HUDEP-2 (cell line): ENCODE data around the gene ARPP21.
"Not testable (repeated sequence)": the region's sequence is repeated elsewhere in the genome, so short reads cannot be mapped to it uniquely, and the experiment has no call there.

Experiments used
- DNase-seq, 76 experiments: peaks; one replicate each; lab custom pipeline; 2025; ENCODE audit not compliant: unreplicated experiment in 76 of 76; lab: John Stamatoyannopoulos, UW

ARPP21 gene

GRCh38 chr3:35639254-35640186 is at the start of gene ARPP21:
Gene ARPP21 (plus strand): TSS chr3:35639525. CDS start chr3:35681752, 42,227 bp downstream.
- DNase-seq, result peak in 38 of 76 experiments; percentile 5 to 59 (median 28)

DNA sequence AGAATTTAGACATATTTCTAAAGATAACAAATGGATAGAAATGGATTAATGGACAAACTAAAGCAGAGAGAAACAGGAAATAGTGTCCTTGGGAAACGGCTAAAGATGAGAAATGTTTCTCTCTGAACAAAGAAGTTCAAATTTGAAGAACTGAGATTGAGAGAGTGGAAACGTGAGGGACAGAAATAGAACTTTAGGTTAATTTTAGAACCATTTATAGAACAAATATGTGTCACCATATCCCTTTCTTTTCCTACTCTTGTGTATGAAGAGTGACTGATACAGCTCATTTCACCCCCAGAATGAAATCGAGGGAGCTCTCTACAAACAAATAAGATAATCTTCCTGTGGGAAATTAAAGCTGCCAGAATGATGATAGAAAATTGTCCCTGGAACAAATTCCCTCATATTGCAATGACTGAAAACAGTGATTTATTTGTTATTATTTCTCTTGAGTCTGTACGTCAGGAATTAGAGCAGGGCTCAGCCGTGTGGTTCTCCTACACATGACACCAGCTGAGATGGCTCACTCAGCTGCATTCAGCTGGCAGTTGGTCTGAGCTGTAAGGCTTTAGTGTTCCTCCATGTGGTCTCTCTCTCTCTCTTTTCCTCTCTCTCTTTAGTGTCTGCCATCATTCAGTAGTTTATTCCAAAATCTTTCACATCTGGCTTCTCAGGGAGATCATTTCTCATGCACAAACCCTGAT is 46.6 kb upstream of the ARPP21 start:
- DNase-seq, result no peak

GRCh38 chr3:35594739-35595138 is 44.6 kb upstream of the ARPP21 start:
- DNase-seq, result no peak

GRCh38 chr3:35596335-35596995 is 42.9 kb upstream of the ARPP21 start:
- no peak for DNase-seq

- no peak for DNase-seq
These were observed 41.8 kb upstream of the ARPP21 start for GRCh38 chr3:35597490-35597889.

DNA sequence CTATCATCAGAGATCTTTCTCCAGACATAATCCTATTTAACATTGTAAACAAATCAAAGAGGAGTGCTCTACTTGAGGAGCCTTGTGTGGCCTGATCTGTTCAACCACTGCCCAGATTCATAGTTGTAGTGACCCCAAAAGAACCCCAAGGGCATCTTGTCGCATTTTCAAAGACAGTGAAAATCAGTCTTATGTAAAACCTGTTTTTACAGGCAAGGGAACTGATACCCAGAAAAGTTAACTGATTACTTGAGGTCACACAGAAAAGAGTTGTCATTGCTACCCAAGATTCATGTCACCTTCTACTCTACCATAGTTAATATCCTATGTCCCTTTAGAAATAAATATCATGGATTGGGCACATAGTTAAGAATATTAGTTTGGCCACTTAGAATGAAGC is 40.5 kb upstream of the ARPP21 start:
- DNase-seq, result no peak

DNA sequence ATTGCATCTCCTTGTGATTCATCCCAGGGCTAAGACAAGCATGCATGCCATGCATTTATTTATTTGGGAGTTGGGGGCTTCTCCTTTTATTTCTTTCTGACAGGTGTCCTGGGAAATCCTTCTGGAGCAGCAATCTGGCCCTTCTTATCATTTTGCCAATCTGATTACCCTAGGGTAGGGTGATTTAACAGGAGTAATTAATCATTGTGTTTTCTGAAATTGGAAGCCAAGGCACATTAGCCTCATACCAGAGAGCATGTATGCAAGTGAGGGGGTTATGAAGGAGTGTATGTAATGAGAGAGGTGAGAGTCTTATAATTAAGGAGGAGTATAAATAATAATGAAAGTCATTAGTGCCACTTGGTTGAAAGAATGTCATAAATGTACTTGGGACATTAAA is 37.4 kb upstream of the ARPP21 start:
- DNase-seq, result no peak

GRCh38 chr3:35602395-35602936 is 36.9 kb upstream of the ARPP21 start:
- DNase-seq, result no peak

DNA sequence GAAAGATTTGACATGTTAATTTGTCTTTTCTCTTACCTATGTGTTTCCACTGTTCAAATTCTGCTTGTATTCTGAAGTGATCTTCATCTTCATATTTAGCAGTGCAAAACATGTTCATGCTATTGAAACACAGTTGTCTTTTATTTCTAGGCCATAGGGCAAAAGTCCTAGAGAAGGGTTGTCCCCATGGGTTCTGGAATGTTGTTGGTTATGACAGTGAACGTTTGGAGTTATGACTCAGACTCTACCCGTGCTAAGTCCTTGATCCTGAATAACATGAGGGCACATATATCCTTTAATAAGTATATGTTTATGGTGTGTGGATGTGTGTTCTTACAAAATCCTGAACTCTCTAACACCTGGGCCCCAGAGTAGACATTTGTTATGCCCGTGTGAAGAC is 23.0 kb upstream of the ARPP21 start:
- no peak for DNase-seq

GRCh38 chr3:35617370-35617769 is 22.0 kb upstream of the ARPP21 start:
- no peak for DNase-seq

DNA sequence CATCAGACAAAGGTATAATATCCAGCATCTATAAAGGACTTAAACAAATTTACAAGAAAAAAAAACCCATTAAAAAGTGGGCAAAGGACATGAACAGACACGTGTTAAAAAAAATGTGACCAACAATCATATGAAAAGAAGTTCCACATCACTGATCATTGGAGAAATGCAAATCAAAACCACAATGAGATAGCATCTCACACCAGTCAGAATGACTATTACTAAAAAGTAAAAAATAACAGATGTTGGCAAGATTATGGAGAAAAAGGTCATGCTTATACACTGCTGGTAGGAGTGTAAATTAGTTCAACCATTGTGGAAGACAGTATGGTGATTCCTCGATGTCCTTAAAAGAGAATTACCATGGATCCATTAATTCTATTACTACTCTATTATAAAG is 19.1 kb upstream of the ARPP21 start:
- not testable (repeated sequence) for DNase-seq

DNA sequence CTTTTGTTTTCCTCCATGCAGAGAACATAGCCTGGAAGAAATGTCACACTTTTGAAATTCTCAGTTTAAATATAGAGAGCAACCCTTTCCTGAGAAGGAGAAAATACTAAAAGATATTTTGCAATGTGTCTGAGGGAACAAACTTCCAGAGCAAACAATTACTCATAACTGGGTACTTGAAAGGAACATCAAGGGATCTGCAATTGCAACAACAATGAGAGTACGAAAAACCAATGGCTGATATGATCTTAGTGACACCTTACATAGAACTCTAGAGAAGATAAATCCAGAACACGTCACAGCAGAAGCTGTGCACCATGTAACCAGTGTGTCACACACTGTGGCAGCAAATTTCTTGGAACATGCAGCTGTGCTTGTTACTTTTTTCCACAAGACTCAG is 14.6 kb upstream of the ARPP21 start:
- no peak for DNase-seq

DNA sequence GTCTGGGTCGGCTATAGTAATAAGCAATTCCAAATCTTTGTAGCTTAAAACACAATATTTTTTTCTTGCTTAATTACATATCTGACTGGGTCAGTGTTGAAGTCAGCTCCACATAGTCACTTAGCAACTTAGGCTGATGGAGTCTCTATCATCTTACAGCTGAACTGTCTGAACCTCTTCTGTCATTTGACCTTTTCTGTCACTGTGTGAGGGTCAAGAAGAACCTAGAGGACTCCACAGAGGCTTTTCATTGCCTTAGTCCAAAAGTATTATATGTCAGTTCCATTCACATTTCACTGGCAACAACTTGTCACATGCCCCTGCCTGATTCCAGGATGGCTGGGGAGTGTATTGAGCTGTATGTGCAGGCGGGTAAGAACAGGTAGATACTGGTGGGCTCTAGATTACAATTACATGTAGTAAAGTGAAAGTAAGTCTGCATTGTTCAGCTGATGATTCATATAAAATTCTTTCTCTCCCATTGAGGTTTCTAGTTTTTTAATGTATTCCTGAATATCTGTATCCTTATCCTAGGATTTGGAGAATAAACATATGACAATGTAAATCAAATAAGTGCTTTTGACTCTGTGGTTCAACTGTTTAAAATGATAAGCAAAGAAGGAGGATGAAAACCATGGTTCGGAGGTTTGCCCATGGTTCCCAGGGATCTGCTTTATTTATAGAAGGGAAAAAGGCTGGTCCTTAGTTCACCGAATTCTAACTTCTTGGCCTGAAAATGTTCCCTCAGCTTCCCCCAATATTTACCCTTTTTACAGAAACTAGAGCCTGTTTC is 5.8 kb upstream of the ARPP21 start:
- no peak for DNase-seq

- no peak for DNase-seq
These were observed 3.9 kb upstream of the ARPP21 start for GRCh38 chr3:35635407-35635806.

GRCh38 chr3:35635926-35636683 is 3.2 kb upstream of the ARPP21 start:
- no peak for DNase-seq

GRCh38 chr3:35638251-35638979 is 910 bp upstream of the ARPP21 start:
- no peak for DNase-seq

- DNase-seq, result no peak
These were observed 408 bp upstream of the ARPP21 start for GRCh38 chr3:35638980-35639253.

- no peak for DNase-seq
These were observed 1.2 kb downstream of the ARPP21 start for GRCh38 chr3:35640190-35641165.
